ENCODE data around the gene PSTPIP1. TPM values are rescaled to one million over a fixed set of nuclear protein-coding genes. Genes with fewer than 3 reads are reported as not detected.

The PSTPIP1 gene
- polyA plus RNA-seq, 2 of the 4 experiments (the other 2 are of a cell fraction) = not detected

- Histone ChIP-seq H3K4me2 (no peak overlapping the region), H3K27ac (no peak overlapping the region), H3K4me1 (no peaks in the 10 kb centered on the region), H3K4me3 (no peak overlapping the region), H3K9me3 (0 out of 3 replicates have a peak, but pooled peaks cover 16% of the 10 kb centered on the region)
- ATAC-seq = 0 out of 6 replicates have a peak, but pooled peaks of 1 of the 2 experiments have one; percentile 9
- no peak for FAIRE-seq
- WGBS (ENCODE audit: missing lambda C conversion rate) = 67% methylated on average over 4 of the region's 5 CpGs
- CTCF ChIA-PET = interaction anchor here (1.6 to 1.9 kb wide), 2 partner anchors 23 to 47 kb away, joined by 5 read pairs; no protein-coding TSS in a partner anchor
- no peak for DNase-seq (ENCODE audit: low read depth in 1 of 2, low spot score in 1 of 2)
- POLR2A ChIA-PET = no interaction called here
- TF ChIP-seq HOXA7 (CRISPR knock-in tag; IDR thresholded peaks at IDR 0.05) (no peak), RNF2 (IDR thresholded peaks at IDR 0.05; ENCODE audit: borderline replicate concordance, low read depth) (no peak), ZFP36 (IDR thresholded peaks at IDR 0.05; ENCODE audit: borderline replicate concordance, partially characterized antibody) (no peak), GATA3 (IDR thresholded peaks at IDR 0.05; ENCODE audit: borderline replicate concordance) (no peak), JUN (IDR thresholded peaks at IDR 0.05) (no peak), BHLHE40 (IDR thresholded peaks at IDR 0.05; ENCODE audit: low read depth, low read length) (no peak), EHF (CRISPR knock-in tag; IDR thresholded peaks at IDR 0.05) (no peak), EP300 (IDR thresholded peaks at IDR 0.05) (no peak), MYC (IDR thresholded peaks at IDR 0.05; ENCODE audit: borderline replicate concordance, low read length) (no peak), KDM5A (IDR thresholded peaks at IDR 0.05) (no peak), ELK1 (IDR thresholded peaks at IDR 0.05; ENCODE audit: low read depth, low read length) (no peak), RFX5 (IDR thresholded peaks at IDR 0.05) (no peak)
These were observed 18.2 kb upstream of the PSTPIP1 start for GRCh38 chr15:76976572-76977270.

DNA sequence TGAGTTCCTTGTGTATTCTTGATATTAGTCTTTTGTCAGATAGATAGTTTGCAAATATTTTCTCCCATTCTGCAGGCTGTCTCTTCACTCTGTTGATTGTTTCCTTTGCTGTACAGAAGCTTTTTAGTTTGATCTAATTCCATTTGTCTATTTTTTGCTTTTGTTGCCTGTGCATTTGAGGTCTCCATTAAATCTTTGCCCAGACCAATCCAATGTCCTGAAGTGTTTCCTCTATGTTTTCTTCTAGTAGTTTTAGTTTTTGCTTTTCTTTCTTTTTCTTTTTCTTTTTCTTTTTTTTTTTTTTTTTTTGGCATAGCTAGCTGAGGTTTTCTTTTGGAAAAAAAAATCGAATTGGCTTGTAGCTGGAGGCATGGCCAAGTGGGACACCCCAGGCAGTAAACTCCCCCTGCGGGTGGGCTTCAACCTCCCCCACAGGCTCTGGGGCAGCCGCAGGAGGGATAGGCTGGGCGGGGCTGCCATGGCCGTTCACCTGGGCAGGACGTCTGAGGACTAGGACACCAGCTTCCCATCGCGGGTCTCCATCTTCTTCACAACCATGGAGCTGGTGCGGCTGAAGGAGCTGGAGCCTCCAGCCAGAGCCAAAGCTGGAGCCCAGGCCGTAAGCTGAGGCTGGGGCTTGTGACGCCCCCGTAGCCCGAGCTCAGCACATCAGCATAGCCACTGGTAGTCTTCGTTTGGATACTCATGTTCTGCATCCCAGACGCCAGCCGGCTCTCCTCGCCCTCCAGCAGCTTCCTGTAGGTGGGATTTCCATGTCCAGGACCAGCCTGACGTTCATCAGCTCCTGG lies 16.2 kb upstream of the PSTPIP1 start:
- ChIA-PET CTCF (interaction anchor here (1.3 to 2.2 kb wide), 3 partner anchors 7 to 47 kb away, joined by 3 to 7 read pairs (median 6); no protein-coding TSS in a partner anchor), POLR2A (interaction anchor here (0.7 kb wide), 1 partner anchor 17 kb away, joined by 6 read pairs; no protein-coding TSS in a partner anchor)
- Histone ChIP-seq H3K9me3 (0 out of 3 replicates have a peak, but pooled peaks cover 16% of the 10 kb centered on the region), H3K27ac (no peak overlapping the region), H3K4me2 (no peak overlapping the region), H3K4me1 (no peaks in the 10 kb centered on the region), H3K4me3 (no peak overlapping the region)
- DNase-seq (ENCODE audit: low read depth in 1 of 2, low spot score in 1 of 2) (no peak), FAIRE-seq (no peak), ATAC-seq (no peak)
- WGBS (ENCODE audit: missing lambda C conversion rate) = 59% methylated on average over 15 of the region's 18 CpGs
- TF ChIP-seq POLR2A (IDR thresholded peaks at IDR 0.05; ENCODE audit: low read length) (no peak), HEYL (CRISPR knock-in tag; IDR thresholded peaks at IDR 0.05) (no peak), CEBPB (IDR thresholded peaks at IDR 0.05) (no peak), GATA3 (IDR thresholded peaks at IDR 0.05; ENCODE audit: borderline replicate concordance) (no peak)

DNA sequence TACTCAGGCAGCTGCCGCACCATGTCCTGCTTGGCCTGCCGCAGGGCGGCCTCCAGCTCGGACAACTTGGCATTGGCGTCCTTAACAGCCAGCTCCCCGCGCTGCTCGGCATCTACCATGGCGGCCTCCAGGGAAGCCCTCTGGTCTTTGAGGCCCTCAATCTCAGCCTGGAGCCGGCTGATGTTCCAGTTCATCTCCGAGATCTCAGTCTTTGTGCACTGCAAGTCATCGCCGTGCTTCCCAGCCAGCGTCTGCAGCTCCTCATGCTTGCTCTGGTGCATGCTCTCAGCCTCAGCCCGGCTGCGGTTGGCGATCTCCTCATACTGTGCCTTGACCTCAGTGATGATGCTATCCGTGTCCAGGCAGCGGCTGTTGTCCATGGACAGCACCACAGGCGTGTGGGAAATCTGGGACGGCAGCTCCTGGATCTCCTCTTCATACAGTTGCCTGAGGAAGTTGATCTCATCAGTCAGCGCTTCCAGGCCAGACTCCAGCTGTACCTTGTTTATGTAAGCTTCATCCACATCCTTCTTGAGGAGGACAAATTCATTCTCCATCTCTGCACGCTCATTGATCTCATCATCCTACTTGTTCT lies 15.5 kb upstream of the PSTPIP1 start:
- H3K4me3 ChIP-seq = no peak overlapping the region
- H3K9me3 ChIP-seq = 0 out of 3 replicates have a peak, but pooled peaks cover 16% of the 10 kb centered on the region
- no peak for FAIRE-seq
- no peak overlapping the region for H3K27ac ChIP-seq
- ChIA-PET POLR2A (interaction anchor here (0.7 kb wide), 1 partner anchor 17 kb away, joined by 6 read pairs; no protein-coding TSS in a partner anchor), CTCF (interaction anchor here (1.3 to 2.2 kb wide), 4 partner anchors 8 to 47 kb away, joined by 3 to 7 read pairs (median 4); no protein-coding TSS in a partner anchor)
- H3K4me1 ChIP-seq = no peaks in the 10 kb centered on the region
- H3K4me2 ChIP-seq = no peak overlapping the region
- no peak for TF ChIP-seq ELK1 (IDR thresholded peaks at IDR 0.05; ENCODE audit: low read depth, low read length)
- no peak for TF ChIP-seq EHF (CRISPR knock-in tag; IDR thresholded peaks at IDR 0.05)
- TF ChIP-seq USF2 (IDR thresholded peaks at IDR 0.05) = no peak
- no peak for TF ChIP-seq EP300 (IDR thresholded peaks at IDR 0.05)
- TF ChIP-seq RARB (CRISPR knock-in tag; IDR thresholded peaks at IDR 0.05) = no peak
- TF ChIP-seq HEYL (CRISPR knock-in tag; IDR thresholded peaks at IDR 0.05) = no peak
- TF ChIP-seq HOXA7 (CRISPR knock-in tag; IDR thresholded peaks at IDR 0.05) = no peak
- no peak for TF ChIP-seq ZSCAN20 (CRISPR knock-in tag; IDR thresholded peaks at IDR 0.05)
- no peak for TF ChIP-seq ZNF302 (CRISPR knock-in tag; IDR thresholded peaks at IDR 0.05)
- TF ChIP-seq SREBF2 (IDR thresholded peaks at IDR 0.05) = no peak
- TF ChIP-seq KDM5A (IDR thresholded peaks at IDR 0.05) = no peak
- no peak for TF ChIP-seq MYC (IDR thresholded peaks at IDR 0.05; ENCODE audit: borderline replicate concordance, low read length)
- TF ChIP-seq MAZ (IDR thresholded peaks at IDR 0.05; ENCODE audit: borderline replicate concordance, low read depth, low read length) = no peak
- no peak for TF ChIP-seq REST (IDR thresholded peaks at IDR 0.05)
- ATAC-seq = no peak
- WGBS (ENCODE audit: missing lambda C conversion rate) = 67% methylated on average over 23 of the region's 23 CpGs
- no peak for DNase-seq (ENCODE audit: low read depth in 1 of 2, low spot score in 1 of 2)
